ENCODE results near the gene OR10AG1. TPM values are rescaled to one million over a fixed set of nuclear protein-coding genes. Genes with fewer than 3 reads are reported as not detected.
A peak's percentile ranks its signal among the peaks of the same experiment; 100 is the strongest.

OR10AG1 gene
- total RNA-seq, 1 donor from 2014 or later: not detected

GRCh38 chr11:55936300-55936699, 33.4 kb downstream of the OR10AG1 start, which contains the start of gene OR5I1:
Gene OR5I1 (minus strand): TSS chr11:55936400. CDS start chr11:55936400, 0 bp downstream.
- TF ChIP-seq CTCF (IDR thresholded peaks at IDR 0.05): no peak
- Mint-ChIP-seq H3K4me3 (ENCODE audit: unreplicated experiment) (no peak within 1 kb of the TSS), H3K9me3 (ENCODE audit: low read depth) (no peaks in the 10 kb centered on the region), H3K36me3 (ENCODE audit: low read depth) (no peaks in the 10 kb centered on the region), H3K27me3 (ENCODE audit: low read depth) (no peaks in the 10 kb centered on the region), H3K4me1 (ENCODE audit: low read depth) (no peaks in the 10 kb centered on the region), H3K27ac (ENCODE audit: unreplicated experiment) (no peak within 1 kb of the TSS)
- DNase-seq (ENCODE audit: low spot score): no peak

- Mint-ChIP-seq H3K27ac (ENCODE audit: unreplicated experiment) (no peak overlapping the region), H3K9me3 (ENCODE audit: low read depth) (peaks cover 22% of the 10 kb centered on the region), H3K4me3 (ENCODE audit: unreplicated experiment) (no peak overlapping the region)
These were observed 49.2 kb downstream of the OR10AG1 start for GRCh38 chr11:55920537-55920936.

More at GRCh38 chr11:55920537-55920936, 49.2 kb downstream of the OR10AG1 start:
- no peak for TF ChIP-seq CTCF (IDR thresholded peaks at IDR 0.05)
- Mint-ChIP-seq H3K36me3 (ENCODE audit: low read depth) (no peaks in the 10 kb centered on the region), H3K4me1 (ENCODE audit: low read depth) (no peaks in the 10 kb centered on the region), H3K27me3 (ENCODE audit: low read depth) (no peaks in the 10 kb centered on the region)
- peak; percentile 75 for DNase-seq (ENCODE audit: low spot score)

Other genes starting within 250 kb of the OR10AG1 start
- not detected in 3 replicates for gene OR5D13, start 196.5 kb downstream of the OR10AG1 start, total RNA-seq
- not detected in 3 replicates for gene OR5D14, start 174.4 kb downstream of the OR10AG1 start, total RNA-seq
- gene OR5L1, start 158.6 kb downstream of the OR10AG1 start, total RNA-seq: not detected in 3 replicates
- not detected in 3 replicates for gene OR5D18, start 150.3 kb downstream of the OR10AG1 start, total RNA-seq
- not detected in 3 replicates for gene OR5L2, start 142.7 kb downstream of the OR10AG1 start, total RNA-seq
- not detected in 3 replicates for gene OR5D16, start 131.2 kb downstream of the OR10AG1 start, total RNA-seq
- not detected in 3 replicates for gene TRIM51, start 86.6 kb downstream of the OR10AG1 start, total RNA-seq
- gene OR5W2, start 55.4 kb downstream of the OR10AG1 start, total RNA-seq: not detected in 3 replicates
- gene OR5I1, start 33.5 kb downstream of the OR10AG1 start, total RNA-seq: not detected in 3 replicates
- not detected in 3 replicates for gene OR5F1, start 24.7 kb upstream of the OR10AG1 start, total RNA-seq
- gene OR5AS1, start 57.7 kb upstream of the OR10AG1 start, total RNA-seq: not detected in 3 replicates
- gene OR8I2, start 123.4 kb upstream of the OR10AG1 start, total RNA-seq: not detected in 3 replicates
- gene OR8H2, start 133.7 kb upstream of the OR10AG1 start, total RNA-seq: not detected in 3 replicates
- gene OR8H3, start 152.4 kb upstream of the OR10AG1 start, total RNA-seq: not detected in 3 replicates
- gene OR8J3, start 170.3 kb upstream of the OR10AG1 start, total RNA-seq: not detected in 3 replicates
- not detected in 3 replicates for gene OR8K5, start 190.4 kb upstream of the OR10AG1 start, total RNA-seq
- gene OR5J2, start 206.7 kb upstream of the OR10AG1 start, total RNA-seq: not detected in 3 replicates